ENCODE measurements around the gene GNAL. TPM values are rescaled to one million over a fixed set of nuclear protein-coding genes. Genes with fewer than 3 reads are reported as not detected.

The GNAL gene
- total RNA-seq, 1 experiment from 2014 or later, result 0.44 TPM

DNA sequence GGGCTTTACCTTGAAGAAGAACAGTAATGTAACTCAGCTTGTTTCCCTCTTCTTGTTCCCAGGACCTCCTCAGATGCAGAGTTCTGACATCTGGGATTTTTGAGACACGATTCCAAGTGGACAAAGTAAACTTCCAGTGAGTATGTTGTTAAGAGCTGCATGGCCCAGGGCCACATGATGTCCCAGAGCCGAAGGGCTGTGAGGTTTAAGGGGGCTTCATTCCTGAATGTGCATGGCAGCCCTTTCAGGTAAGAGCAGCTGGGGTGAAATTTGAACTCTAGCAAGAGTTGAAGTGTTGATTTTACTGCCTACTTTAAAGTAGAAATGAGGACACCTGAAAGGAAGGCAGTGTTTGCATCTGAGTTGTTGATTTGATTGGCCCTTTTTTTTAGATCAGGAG lies 175.4 kb downstream of the GNAL start:
- no peak overlapping the region for H3K27ac ChIP-seq (ENCODE audit: low read length)
- in situ Hi-C loops (cut with HindIII; ENCODE audit: low pct_unique_long_range_greater_than_20kb, low sequenced_read_pairs) (no loop called here), intact Hi-C loops (cut with micrococcal nuclease; ENCODE audit: unreplicated experiment) (no loop called here)
- CTCF ChIA-PET, result no interaction called here
- POLR2A ChIA-PET, result no interaction called here
- H3K36me3 ChIP-seq (ENCODE audit: control insufficient read depth, insufficient read depth, low read length), result no peaks in the 10 kb centered on the region
- no TSS peak for BruUV-seq (replicated peaks)
- H3K27me3 ChIP-seq (ENCODE audit: control insufficient read depth, insufficient read depth, low read length), result no peaks in the 10 kb centered on the region
- no peak overlapping the region for H3K4me3 ChIP-seq (ENCODE audit: low read depth in 2 of 2, low read length in 2 of 2)
- H3K9me3 ChIP-seq (ENCODE audit: control insufficient read depth, insufficient read depth, low read depth, low read length), result no peaks in the 10 kb centered on the region
- no peaks in the 10 kb centered on the region for H3K4me1 ChIP-seq (ENCODE audit: control insufficient read depth, insufficient read depth, low read length)
- DNase-seq (ENCODE audit: low read depth, low spot score) (no peak), ATAC-seq (no peak)
- TF ChIP-seq, protein P1, sequence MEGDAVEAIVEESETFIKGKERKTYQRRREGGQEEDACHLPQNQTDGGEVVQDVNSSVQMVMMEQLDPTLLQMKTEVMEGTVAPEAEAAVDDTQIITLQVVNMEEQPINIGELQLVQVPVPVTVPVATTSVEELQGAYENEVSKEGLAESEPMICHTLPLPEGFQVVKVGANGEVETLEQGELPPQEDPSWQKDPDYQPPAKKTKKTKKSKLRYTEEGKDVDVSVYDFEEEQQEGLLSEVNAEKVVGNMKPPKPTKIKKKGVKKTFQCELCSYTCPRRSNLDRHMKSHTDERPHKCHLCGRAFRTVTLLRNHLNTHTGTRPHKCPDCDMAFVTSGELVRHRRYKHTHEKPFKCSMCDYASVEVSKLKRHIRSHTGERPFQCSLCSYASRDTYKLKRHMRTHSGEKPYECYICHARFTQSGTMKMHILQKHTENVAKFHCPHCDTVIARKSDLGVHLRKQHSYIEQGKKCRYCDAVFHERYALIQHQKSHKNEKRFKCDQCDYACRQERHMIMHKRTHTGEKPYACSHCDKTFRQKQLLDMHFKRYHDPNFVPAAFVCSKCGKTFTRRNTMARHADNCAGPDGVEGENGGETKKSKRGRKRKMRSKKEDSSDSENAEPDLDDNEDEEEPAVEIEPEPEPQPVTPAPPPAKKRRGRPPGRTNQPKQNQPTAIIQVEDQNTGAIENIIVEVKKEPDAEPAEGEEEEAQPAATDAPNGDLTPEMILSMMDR (IDR thresholded peaks at IDR 0.05), result no peak

DNA sequence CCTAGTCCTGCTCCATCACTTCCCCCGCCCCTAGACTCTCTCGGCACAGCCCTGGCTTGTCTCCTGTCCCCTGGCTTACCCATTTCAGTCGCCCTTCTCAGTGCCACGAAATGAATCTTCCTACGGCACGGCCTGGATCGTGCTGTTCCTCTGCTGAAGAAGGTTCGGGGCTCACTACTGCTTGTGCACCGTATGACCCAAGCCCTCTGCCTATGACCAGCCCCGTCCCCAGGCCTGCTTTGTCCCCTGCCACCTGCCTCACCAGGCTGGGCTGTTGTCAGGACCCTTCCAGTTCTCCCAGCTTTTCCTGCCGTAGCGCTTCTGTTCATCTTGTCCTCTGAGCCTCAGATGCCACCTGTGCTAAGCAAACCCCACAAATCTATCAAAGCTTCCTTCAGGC lies 176.0 kb downstream of the GNAL start:
- Histone ChIP-seq H3K36me3 (ENCODE audit: control insufficient read depth, insufficient read depth, low read length) (no peaks in the 10 kb centered on the region), H3K27ac (ENCODE audit: low read length) (no peak overlapping the region), H3K27me3 (ENCODE audit: control insufficient read depth, insufficient read depth, low read length) (no peaks in the 10 kb centered on the region), H3K4me1 (ENCODE audit: control insufficient read depth, insufficient read depth, low read length) (no peaks in the 10 kb centered on the region), H3K4me3 (ENCODE audit: low read depth in 2 of 2, low read length in 2 of 2) (no peak overlapping the region), H3K9me3 (ENCODE audit: control insufficient read depth, insufficient read depth, low read depth, low read length) (no peaks in the 10 kb centered on the region)
- no peak for DNase-seq (ENCODE audit: low read depth, low spot score)
- ATAC-seq, result no peak
- intact Hi-C loops (cut with micrococcal nuclease; ENCODE audit: unreplicated experiment), result no loop called here
- ChIA-PET CTCF (no interaction called here), POLR2A (no interaction called here)
- BruUV-seq (replicated peaks), result no TSS peak
- in situ Hi-C loops (cut with HindIII; ENCODE audit: low pct_unique_long_range_greater_than_20kb, low sequenced_read_pairs), result no loop called here
- TF ChIP-seq, protein P1 (IDR thresholded peaks at IDR 0.05), result no peak
- TF ChIP-seq TCF7L2 (IDR thresholded peaks at IDR 0.05; ENCODE audit: low read depth, low read length) (no peak), SIN3A (IDR thresholded peaks at IDR 0.05; ENCODE audit: borderline replicate concordance, insufficient read depth, low read depth, low read length) (no peak), POLR2AphosphoS5 (IDR thresholded peaks at IDR 0.05; ENCODE audit: low read depth, low read length) (no peak)
- TF ChIP-seq, protein P2, sequence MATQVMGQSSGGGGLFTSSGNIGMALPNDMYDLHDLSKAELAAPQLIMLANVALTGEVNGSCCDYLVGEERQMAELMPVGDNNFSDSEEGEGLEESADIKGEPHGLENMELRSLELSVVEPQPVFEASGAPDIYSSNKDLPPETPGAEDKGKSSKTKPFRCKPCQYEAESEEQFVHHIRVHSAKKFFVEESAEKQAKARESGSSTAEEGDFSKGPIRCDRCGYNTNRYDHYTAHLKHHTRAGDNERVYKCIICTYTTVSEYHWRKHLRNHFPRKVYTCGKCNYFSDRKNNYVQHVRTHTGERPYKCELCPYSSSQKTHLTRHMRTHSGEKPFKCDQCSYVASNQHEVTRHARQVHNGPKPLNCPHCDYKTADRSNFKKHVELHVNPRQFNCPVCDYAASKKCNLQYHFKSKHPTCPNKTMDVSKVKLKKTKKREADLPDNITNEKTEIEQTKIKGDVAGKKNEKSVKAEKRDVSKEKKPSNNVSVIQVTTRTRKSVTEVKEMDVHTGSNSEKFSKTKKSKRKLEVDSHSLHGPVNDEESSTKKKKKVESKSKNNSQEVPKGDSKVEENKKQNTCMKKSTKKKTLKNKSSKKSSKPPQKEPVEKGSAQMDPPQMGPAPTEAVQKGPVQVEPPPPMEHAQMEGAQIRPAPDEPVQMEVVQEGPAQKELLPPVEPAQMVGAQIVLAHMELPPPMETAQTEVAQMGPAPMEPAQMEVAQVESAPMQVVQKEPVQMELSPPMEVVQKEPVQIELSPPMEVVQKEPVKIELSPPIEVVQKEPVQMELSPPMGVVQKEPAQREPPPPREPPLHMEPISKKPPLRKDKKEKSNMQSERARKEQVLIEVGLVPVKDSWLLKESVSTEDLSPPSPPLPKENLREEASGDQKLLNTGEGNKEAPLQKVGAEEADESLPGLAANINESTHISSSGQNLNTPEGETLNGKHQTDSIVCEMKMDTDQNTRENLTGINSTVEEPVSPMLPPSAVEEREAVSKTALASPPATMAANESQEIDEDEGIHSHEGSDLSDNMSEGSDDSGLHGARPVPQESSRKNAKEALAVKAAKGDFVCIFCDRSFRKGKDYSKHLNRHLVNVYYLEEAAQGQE (IDR thresholded peaks at IDR 0.05; ENCODE audit: insufficient read depth in 1 of 2, low read depth in 2 of 2, low read length in 1 of 2), result no peak

DNA sequence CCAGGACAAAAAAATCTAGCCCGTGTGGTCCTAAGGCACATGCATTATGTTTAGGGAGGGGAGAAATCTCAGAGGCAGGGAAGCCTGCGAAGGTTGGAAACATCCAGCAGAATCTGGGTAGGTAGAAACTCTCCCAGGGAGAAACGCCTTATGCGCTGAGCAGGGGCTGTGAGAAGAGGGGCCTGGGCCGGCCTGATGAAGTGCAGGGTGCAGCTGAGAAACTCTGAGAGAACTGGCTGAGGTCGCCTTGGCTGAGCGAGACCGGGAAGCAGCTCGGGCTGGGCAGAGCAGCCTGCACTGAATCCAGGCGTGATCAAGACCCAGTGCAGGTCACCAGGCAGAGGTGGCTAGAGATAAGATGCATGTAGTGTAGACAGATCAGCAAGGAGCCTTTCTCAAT lies 177.3 kb downstream of the GNAL start:
- in situ Hi-C loops (cut with HindIII; ENCODE audit: low pct_unique_long_range_greater_than_20kb, low sequenced_read_pairs), result no loop called here
- Histone ChIP-seq H3K36me3 (ENCODE audit: control insufficient read depth, insufficient read depth, low read length) (no peaks in the 10 kb centered on the region), H3K27ac (ENCODE audit: low read length) (no peak overlapping the region), H3K4me1 (ENCODE audit: control insufficient read depth, insufficient read depth, low read length) (no peaks in the 10 kb centered on the region), H3K9me3 (ENCODE audit: control insufficient read depth, insufficient read depth, low read depth, low read length) (no peaks in the 10 kb centered on the region), H3K4me3 (ENCODE audit: low read depth in 2 of 2, low read length in 2 of 2) (no peak overlapping the region), H3K27me3 (ENCODE audit: control insufficient read depth, insufficient read depth, low read length) (no peaks in the 10 kb centered on the region)
- CTCF ChIA-PET, result no interaction called here
- DNase-seq (ENCODE audit: low read depth, low spot score), result no peak
- POLR2A ChIA-PET, result no interaction called here
- TF ChIP-seq, protein P2 (IDR thresholded peaks at IDR 0.05; ENCODE audit: insufficient read depth in 1 of 2, low read depth in 2 of 2, low read length in 1 of 2), result no peak
- TF ChIP-seq, protein P1 (IDR thresholded peaks at IDR 0.05), result no peak
- TF ChIP-seq SIN3A (IDR thresholded peaks at IDR 0.05; ENCODE audit: borderline replicate concordance, insufficient read depth, low read depth, low read length) (no peak), POLR2AphosphoS5 (IDR thresholded peaks at IDR 0.05; ENCODE audit: low read depth, low read length) (no peak), TCF7L2 (IDR thresholded peaks at IDR 0.05; ENCODE audit: low read depth, low read length) (no peak)
- no TSS peak for BruUV-seq (replicated peaks)
- ATAC-seq, result no peak
- intact Hi-C loops (cut with micrococcal nuclease; ENCODE audit: unreplicated experiment), result no loop called here

Data from Panc1 (cell line).